ENCODE results near the gene GPHB5. TPM values are rescaled to one million over a fixed set of nuclear protein-coding genes. Genes with fewer than 3 reads are reported as not detected.

GPHB5 gene
- total and polyA plus RNA-seq, 9 of the 15 experiments (the other 6 are each of a cell fraction or from before 2014, with no cell fraction given), result not detected

DNA sequence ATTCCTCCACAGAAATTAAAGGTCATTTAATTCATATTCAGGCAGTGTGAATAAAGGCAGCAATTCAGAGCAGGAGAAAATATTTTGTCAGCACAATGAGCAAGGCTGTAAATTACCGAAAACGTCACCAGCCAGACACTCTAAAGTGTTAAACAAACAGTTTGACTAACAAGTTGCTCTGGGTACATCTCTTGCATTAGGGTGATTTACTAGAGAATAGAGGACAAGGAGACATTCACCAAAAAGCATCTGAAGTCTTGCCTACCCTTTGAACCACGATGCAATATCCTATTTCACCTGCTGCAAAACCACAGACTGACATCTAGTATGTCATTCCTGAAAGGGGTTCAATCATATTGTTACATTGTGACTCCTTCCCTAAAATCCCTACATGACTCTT is 27.1 kb upstream of the GPHB5 start:
- H3K27ac ChIP-seq (ENCODE audit: extremely low read depth, low read depth, low read length), result no peak overlapping the region
- H3K9me1 ChIP-seq (ENCODE audit: control insufficient read depth, insufficient read depth, low read length), result no peaks in the 10 kb centered on the region
- no peaks in the 10 kb centered on the region for H4K20me1 ChIP-seq (replicated peaks; ENCODE audit: control insufficient read depth, insufficient read depth, low read length)
- no TSS peak for BruUV-seq (replicated peaks)
- H3K79me2 ChIP-seq (ENCODE audit: control insufficient read depth, insufficient read depth, low read length), result no peaks in the 10 kb centered on the region
- POLR2A ChIA-PET, result no interaction called here
- 0% methylated on average over 3 of the region's 3 CpGs for WGBS (ENCODE audit: insufficient coverage, low coverage, missing lambda C conversion rate)
- no peak overlapping the region for H2AFZ ChIP-seq (ENCODE audit: low read depth, low read length)
- H3K4me1 ChIP-seq (replicated peaks in 1 of 2; ENCODE audit: control insufficient read depth in 2 of 2, insufficient read depth in 2 of 2, low read length in 2 of 2), result no peaks in the 10 kb centered on the region
- no peak for DNase-seq (ENCODE audit: extremely low read depth in 1 of 4, low spot score in 3 of 4)
- FAIRE-seq, result no peak
- intact Hi-C loops (cut with micrococcal nuclease) (no loop called here), in situ Hi-C loops (cut with MboI) (no loop called here)
- no peaks in the 10 kb centered on the region for H3K36me3 ChIP-seq (ENCODE audit: control insufficient read depth, insufficient read depth, low read length)
- H3K9ac ChIP-seq (ENCODE audit: insufficient read depth in 1 of 2, low read depth in 2 of 2, low read length in 2 of 2), result no peak overlapping the region
- H3K4me2 ChIP-seq (ENCODE audit: insufficient read depth, low read length), result no peak overlapping the region
- H3K4me3 ChIP-seq, result no peak overlapping the region
- H3K9me3 ChIP-seq (replicated peaks; ENCODE audit: control insufficient read depth, insufficient read depth, low read depth, low read length), result no peaks in the 10 kb centered on the region
- no peaks in the 10 kb centered on the region; a peak in 2 of 5 replicates for H3K27me3 ChIP-seq (ENCODE audit: control insufficient read depth in 2 of 2, insufficient read depth in 2 of 2, low read length in 2 of 2)
- no peak for ATAC-seq
- CTCF ChIA-PET (ENCODE audit: low intra/inter-chr PET ratio), result no interaction called here
- TF ChIP-seq NCOA1 (IDR thresholded peaks at IDR 0.05; ENCODE audit: low read depth), result no peak
- no peak for TF ChIP-seq GABPB2 (CRISPR knock-in tag; conservative IDR thresholded peaks at IDR 0.05)
- no peak for TF ChIP-seq POU5F1 (IDR thresholded peaks at IDR 0.05; ENCODE audit: borderline replicate concordance, low read depth, low read length, partially characterized antibody)
- no peak for TF ChIP-seq ZNF586 (CRISPR knock-in tag; conservative IDR thresholded peaks at IDR 0.05)
- TF ChIP-seq U2AF2 (optimal IDR thresholded peaks at IDR 0.05; ENCODE audit: low read depth, low read length), result no peak
- no peak for TF ChIP-seq WHSC1 (IDR thresholded peaks at IDR 0.05; ENCODE audit: low read length)
- TF ChIP-seq CREBBP (IDR thresholded peaks at IDR 0.05; ENCODE audit: low read depth, low read length), result no peak
- no peak for TF ChIP-seq ZNF316 (IDR thresholded peaks at IDR 0.05)
- TF ChIP-seq HSF4 (CRISPR knock-in tag; IDR thresholded peaks at IDR 0.05; ENCODE audit: borderline replicate concordance), result no peak
- no peak for TF ChIP-seq ZNF165 (CRISPR knock-in tag; IDR thresholded peaks at IDR 0.05; ENCODE audit: borderline replicate concordance)
- TF ChIP-seq HDAC6 (IDR thresholded peaks at IDR 0.05; ENCODE audit: low read depth, low read length), result no peak
- no peak for TF ChIP-seq RB1 (IDR thresholded peaks at IDR 0.05; ENCODE audit: low read depth)

Data from K562 (cell line).